SH-SY5Y (cell line): ENCODE measurements around the gene MT1H.

Experiments
- GATA2 ChIP-seq: IDR thresholded peaks from 2 replicates; pipeline ENCODE4 v1.6.1; 2011; ENCODE audit warnings: mild to moderate bottlenecking, low read depth, low read length
- GATA3 ChIP-seq: IDR thresholded peaks from 2 replicates; pipeline ENCODE4 v1.6.1; 2011; ENCODE audit warnings: low read depth, mild to moderate bottlenecking, low read length, moderate library complexity

Gene MT1H

DNA sequence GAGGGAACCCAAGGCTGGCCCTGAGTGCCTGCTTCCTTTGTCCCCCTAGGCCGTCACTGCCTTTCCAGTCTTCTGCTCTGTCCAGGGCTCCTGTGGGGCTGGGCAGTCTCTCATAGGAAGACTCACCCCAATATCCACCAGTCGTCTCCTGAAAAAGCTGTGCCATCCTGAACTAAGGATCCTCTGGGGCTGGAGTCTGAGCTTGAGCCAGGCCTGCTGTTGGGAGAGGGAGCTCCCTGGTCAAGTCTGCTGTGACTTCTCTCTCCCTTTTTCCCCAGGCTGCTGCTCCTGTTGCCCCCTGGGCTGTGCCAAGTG lies 963 bp downstream of the MT1H start:
- TF ChIP-seq GATA2 (no peak), GATA3 (no peak)

DNA sequence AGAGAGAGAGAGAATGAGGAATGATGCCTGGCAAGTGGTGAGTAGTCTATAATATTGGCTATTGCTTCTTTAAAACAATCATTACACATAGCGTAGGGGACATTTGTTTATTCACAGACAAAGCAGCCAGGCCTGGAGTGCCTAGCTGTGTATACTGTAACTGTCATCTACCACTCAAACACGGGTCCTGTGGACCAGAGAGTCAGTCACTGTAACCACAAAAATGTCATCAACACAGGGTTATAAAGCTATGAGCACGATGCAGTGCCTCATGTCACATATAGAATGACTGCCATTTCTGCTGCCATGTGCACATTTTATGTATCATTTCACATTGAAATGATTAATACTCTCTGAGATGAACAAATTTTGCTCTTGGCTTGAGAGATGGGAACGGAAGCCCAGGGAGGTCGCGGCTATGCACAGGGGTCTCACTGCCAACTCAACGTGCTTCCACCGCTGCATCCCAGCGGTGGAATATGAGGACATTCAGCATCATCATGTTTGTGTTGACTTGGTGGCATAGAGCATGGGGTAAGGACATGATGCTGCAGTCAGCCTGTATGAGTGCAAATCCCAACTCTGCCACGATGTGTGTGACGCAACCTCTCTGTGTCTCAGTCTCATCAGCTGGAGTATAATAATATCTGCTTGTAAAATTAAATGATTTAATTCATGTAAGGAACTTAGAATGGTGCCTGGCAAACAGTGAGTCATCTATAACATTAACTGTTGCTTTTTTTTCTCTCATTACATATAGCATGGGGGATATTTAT lies 3.3 kb downstream of the MT1H start:
- TF ChIP-seq GATA3 (no peak), GATA2 (no peak)

DNA sequence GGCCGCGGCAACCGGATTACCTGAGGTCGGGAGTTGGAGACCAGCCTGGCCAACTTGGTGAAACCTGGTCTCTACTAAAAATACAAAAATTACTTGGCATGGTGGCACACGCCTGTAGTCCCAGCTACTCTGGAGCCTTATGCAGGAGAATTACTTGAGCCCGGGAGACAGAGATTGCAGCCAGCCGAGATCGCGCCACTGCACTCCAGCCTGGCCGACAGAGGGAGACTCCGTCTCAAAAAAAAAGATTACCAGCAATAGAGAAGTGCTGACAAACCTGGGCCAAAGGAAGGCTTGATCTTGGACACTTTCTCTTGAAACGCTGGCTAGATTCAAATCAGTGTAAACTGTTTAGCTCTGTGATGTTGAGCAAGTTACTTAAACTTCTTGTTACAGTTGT lies 4.3 kb downstream of the MT1H start:
- TF ChIP-seq GATA3 (no peak), GATA2 (no peak)

DNA sequence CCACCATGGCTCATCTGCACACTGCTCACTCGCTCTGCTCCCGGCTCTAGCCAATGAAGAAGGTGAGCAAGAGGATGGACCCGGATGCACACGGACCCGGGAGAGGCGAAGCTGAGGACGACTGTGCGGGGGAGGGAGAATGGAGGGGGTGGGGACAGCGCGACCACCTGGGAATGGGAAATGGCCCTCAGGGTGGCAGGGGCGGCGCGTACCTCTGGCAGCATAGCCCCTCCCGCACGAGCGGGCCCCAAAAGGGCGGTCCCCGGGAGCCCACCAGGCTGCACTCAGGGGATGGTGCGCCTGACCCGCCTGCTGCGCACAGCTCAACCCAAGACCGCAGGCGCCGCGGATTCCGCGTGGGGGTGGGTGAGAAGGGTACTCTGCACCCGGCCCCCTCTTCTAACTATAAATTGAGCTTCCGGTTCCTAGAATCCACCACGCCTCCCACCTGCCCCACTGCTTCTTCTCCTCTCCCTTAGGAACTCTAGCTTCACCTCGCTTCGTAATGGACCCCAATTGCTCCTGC lies 6.1 kb downstream of the MT1H start:
- TF ChIP-seq GATA3, result no peak
- TF ChIP-seq GATA2, result no peak

DNA sequence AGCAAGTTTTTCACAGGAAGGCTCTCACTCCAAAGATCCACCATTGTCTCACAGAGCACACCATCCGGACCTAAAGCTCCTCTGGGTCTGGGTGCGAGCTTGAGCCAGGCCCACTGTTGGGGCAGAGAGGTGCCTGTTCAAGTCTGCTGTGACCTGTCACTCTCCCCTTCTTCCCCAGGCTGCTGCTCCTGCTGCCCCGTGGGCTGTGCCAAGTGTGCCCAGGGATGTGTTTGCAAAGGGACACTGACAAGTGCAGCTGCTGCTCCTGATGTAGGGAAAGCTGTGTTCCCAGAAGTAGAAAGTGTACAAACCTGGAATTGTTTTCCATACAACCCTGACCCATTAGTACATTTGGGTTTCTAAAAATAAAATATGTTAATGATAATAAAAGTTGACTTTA lies 7.9 kb downstream of the MT1H start:
- TF ChIP-seq GATA3 (no peak), GATA2 (no peak)

DNA sequence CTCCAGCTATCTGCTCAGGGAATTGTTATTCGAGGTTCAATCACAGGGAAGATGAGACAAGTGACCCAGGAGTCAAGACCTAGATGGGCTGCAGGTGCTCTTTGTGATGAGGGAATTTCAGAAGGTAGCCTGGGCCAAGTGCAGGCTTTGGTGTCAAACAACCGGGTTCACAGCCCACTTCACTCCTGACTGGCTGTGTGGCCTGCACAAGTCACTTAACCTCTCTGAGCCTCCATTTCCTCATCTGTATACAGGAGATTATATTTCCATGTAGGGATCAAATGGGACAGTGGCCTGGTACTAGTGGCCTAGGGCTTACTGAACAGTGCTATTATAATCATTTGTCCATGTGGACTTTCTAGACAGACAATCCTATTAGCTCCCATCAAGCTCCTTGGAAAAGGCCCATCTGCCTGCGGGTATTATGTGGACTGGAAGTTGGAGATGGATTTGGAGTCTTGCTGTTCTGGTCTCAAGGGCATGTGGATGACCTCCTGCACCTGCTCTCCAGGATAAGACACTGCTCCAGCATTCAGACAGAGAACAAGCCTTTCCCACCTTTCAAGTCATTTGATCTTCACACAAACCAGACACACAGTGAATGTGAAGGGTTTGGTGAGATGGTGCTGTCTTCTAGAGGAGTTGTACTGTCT lies 9.6 kb downstream of the MT1H start:
- TF ChIP-seq GATA2, result no peak
- no peak for TF ChIP-seq GATA3

DNA sequence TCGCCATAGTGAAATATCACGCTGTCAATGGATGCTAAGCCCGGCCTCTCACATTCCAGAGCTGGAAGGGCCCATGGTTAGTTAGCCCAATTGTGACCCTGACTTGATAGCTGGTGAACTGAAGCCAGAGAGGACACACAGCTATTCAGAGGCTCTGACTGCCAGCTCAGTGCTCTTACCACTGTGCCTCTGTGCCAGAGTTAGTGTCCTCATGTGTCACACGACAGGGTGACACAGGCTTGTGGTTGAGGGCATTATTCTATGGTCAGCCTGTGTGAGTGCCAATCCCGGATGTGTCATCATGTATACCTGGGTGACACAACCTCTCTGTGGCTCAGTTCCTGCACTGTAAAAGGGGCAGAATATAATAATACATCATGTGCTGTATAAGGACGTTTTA lies 10.2 kb downstream of the MT1H start:
- no peak for TF ChIP-seq GATA3

DNA sequence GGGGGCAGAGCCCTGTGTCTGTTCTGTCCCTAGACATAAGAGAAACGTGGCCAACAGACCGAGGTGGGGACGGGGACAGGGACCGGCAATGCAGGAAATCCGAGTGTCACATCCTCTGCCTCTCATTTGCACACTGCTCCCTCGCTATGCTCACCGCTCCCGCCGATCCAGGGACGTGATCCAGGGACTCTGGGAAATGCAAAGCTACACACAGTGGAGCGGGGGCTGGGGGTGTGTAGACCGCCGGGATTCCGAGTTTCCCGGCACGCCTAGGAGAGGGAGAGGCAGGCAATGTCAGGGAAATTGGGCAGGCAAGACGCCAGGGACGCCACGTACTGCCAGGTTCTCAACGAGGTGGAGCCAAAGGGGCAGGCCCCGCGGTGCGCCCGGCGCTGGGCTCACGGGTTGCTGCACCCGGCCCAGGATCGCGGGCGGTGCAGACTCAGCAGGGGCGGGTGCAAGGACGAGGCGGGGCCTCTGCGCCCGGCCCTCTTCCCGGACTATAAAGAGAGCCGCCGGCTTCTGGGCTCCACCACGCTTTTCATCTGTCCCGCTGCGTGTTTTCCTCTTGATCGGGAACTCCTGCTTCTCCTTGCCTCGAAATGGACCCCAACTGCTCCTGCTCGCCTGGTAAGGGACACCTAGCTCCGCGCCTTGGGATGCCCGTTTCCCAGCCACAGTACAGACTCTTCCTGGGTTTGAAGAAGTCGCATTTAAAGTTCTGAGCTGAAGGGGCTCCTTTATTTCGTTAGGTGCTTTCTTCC lies 12.5 kb downstream of the MT1H start, which contains the start of gene MT1X:
Gene MT1X (plus strand): TSS at position 532 of the 764 bp plus-strand sequence. CDS start 71 bp downstream, at position 603.
- TF ChIP-seq GATA3, result no peak
- TF ChIP-seq GATA2, result no peak

DNA sequence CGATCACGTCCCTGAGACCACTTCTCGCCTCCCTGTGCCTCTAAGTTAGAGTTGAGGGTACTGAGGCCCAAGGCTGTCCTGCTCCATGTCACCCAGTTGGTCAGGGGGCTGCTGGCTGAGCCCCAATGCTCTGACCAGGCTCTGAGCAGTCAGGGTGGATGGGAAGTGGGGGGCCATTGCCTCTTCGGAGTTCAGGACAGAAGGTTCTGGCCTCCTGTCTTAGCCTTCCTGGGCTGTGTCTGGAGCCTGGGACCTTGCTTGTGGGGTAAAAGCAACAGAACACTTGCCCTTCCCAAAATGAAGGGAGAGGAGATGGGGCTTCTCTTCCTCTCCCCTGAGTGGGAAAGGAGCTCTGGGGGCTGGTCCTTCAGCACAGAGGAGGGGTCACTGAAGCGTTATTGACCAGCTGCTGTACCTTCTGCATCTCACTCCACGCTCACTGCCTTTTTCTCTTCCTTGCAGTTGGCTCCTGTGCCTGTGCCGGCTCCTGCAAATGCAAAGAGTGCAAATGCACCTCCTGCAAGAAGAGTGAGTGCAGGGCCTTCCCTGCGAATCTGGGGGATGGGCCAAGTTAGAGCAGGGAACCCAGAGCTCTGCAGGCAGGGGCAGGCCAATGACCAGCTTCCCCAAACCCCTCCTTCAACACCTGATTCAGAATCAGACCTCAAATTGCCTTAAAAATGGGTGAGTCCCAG lies 13.2 kb downstream of the MT1H start:
- TF ChIP-seq GATA2, result no peak

DNA sequence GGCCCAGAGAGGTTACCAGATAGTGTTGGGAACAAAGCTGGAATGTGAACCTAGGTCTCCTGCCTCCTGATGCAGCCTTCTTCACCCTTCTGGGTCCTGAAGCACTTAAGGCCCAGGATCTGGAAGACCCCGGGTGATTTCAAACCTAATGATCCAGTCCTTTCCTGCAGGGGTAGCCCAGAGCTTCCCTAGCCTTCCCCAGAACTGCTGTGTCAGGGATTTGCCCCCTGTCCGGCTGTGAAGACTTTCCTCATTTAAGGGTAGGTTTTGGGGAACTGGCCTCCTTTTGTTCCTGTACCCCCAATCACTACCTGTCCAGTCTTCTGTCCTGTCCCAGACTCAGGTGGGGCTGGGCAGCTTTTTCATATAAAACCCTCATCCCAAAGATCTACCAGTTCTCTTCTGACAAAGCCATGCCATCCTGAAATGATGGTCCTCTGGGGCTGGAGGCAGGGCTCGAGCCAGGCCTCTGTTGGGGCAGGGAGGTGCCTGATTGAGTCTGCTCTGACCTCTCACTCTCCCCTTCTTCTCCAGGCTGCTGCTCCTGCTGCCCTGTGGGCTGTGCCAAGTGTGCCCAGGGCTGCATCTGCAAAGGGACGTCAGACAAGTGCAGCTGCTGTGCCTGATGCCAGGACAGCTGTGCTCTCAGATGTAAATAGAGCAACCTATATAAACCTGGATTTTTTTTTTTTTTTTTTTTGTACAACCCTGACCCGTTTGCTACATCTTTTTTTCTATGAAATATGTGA lies 14.0 kb downstream of the MT1H start:
- TF ChIP-seq GATA2, result no peak
- no peak for TF ChIP-seq GATA3

DNA sequence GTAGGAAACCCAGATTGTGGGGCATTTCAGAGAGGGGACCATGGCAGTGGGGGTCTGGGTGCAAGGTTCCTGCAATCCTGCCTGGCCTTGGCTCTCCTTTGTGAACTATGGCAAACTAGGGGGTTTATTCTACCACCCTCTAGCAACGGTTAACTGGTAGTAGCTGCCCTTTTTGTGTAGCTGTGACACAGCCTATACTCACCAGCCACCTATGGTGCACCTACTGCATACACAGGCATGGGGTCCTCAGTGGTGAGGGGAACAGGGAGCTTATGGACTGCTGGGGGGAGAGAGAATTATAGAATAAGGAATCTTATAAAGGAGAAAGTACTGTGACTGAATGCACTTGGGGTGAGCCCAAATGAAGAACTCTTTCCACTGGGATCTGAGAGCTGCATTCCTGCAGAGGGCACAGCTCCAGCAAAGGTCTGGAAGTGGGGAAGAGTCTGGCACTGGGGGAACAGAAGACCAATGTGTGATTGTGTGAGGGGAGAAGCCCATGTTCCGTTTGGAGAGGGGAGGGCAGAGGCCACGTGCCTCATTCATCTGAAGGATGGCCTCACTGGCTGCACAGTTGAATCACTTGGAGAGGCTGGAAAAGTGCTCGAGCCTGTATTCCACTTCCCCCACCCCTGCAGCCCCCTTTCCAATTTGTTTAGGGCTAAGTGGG lies 14.8 kb downstream of the MT1H start:
- TF ChIP-seq GATA3 (no peak), GATA2 (no peak)

DNA sequence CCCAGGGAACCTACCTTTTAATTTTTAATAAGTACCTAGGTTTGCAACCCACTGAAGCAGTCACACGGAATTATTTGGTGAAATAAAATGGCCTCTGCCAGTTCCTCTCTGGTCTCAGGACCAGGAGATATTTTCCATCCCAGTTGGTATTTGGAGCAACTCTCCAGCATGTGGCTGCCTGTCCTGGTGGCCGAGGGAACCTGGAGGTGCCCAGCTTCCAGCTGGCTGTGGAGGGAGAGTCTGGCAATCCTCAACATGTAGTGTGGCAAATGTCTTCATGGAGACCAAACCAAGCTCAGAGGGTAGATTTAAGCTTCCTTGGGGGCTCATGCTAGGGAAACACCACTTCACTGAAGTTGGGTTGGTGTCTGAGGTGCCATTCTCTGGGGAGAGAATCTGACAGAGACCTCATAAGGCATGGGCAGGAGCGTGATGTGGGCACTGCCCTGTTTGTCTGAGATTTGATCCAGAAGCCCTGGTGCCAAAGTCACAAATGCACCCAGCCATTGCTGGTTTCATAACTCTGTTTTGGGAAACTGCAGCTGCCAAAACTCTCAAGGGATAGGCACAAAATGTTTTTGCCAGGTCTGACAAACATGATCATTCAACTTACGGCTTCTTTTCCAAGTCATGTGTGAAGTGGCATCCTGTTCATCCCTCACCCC lies 15.4 kb downstream of the MT1H start:
- TF ChIP-seq GATA3 (no peak), GATA2 (no peak)
